ENCODE results near the gene CCDC154.

The CCDC154 gene

GRCh38 chr16:1408171-1408837 lies 36.1 kb downstream of the CCDC154 start:
- no peak overlapping the region for H4K91ac ChIP-seq (ENCODE audit: low read length)

DNA sequence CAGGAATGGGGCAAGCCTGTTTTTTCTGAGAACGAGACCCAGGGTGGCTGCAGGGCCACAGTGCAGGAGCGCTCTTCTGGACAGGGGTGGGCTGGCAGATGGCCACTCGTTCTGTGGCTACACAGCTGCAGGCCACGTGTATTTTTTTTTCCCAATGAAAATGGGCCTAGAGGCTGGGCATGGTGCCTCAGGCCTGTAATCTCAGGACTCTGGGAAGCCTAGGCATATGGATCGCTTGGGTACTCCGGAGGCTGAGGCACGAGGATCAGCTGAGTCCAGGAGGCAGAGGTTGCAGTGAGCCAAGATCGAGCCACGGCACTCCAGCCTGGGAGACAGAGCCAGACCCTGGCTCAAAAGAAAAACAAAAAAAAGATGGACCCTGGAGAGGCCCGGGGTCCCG lies 36.6 kb downstream of the CCDC154 start:
- Histone ChIP-seq H3K4me3 (ENCODE audit: insufficient read depth in 1 of 2, low read depth in 1 of 2, low read length in 2 of 2) (peak overlapping the region in 1 of 2 experiments; percentile 82), H3K27me3 (ENCODE audit: control insufficient read depth in 1 of 2, insufficient read depth in 1 of 2, low read length in 2 of 2) (no peaks in the 10 kb centered on the region), H2AFZ (ENCODE audit: low read depth, low read length) (no peak overlapping the region), H3K27ac (ENCODE audit: low read length, poor library complexity, severe bottlenecking) (no peak overlapping the region), H3K14ac (ENCODE audit: low read length in 2 of 2) (no peak overlapping the region), H3K9me3 (ENCODE audit: control insufficient read depth, low read length) (no peaks in the 10 kb centered on the region), H3K4me2 (ENCODE audit: low read length, poor library complexity, severe bottlenecking) (peak overlapping the region; percentile 57), H3K9ac (ENCODE audit: low read length) (peak overlapping the region; percentile 70), H3K4ac (ENCODE audit: low read depth in 1 of 2, low read length in 2 of 2) (no peak overlapping the region), H3K18ac (ENCODE audit: low read depth in 1 of 2, low read length in 2 of 2) (no peak overlapping the region), H2AK5ac (ENCODE audit: low read length, severe bottlenecking) (no peak overlapping the region), H3K36me3 (ENCODE audit: control insufficient read depth in 1 of 2, insufficient read depth in 2 of 2, low read depth in 1 of 2, low read length in 2 of 2) (peaks cover 21 to 40% of the 10 kb centered on the region in 2 experiments), H3K79me1 (replicated peaks; ENCODE audit: low read length, poor library complexity, severe bottlenecking) (peaks cover 49% of the 10 kb centered on the region), H2BK12ac (ENCODE audit: low read length in 2 of 2) (peak overlapping the region; percentile 5 to 12), H2BK5ac (ENCODE audit: low read depth, low read length, poor library complexity, severe bottlenecking) (no peak overlapping the region), H2BK120ac (ENCODE audit: low read depth, low read length) (no peak overlapping the region), H3K23ac (ENCODE audit: low read length in 2 of 2) (no peak overlapping the region), H4K8ac (ENCODE audit: low read length) (no peak overlapping the region), H4K91ac (ENCODE audit: low read length) (peak overlapping the region; percentile 43), H3K4me1 (ENCODE audit: control insufficient read depth, insufficient read depth, low read depth, low read length) (peaks cover 9% of the 10 kb centered on the region), H2BK15ac (ENCODE audit: low read depth, poor library complexity, severe bottlenecking) (no peak overlapping the region)
- DNase-seq = no peak
- WGBS = 52% methylated on average over 11 of the region's 11 CpGs

More at GRCh38 chr16:1408171-1408837, 36.1 kb downstream of the CCDC154 start:
- H3K36me3 ChIP-seq (ENCODE audit: control insufficient read depth in 1 of 2, insufficient read depth in 2 of 2, low read depth in 1 of 2, low read length in 2 of 2) = peaks cover 19 to 35% of the 10 kb centered on the region in 2 experiments
- peak; percentile 90 for DNase-seq
- peak overlapping the region; percentile 80 for H3K9ac ChIP-seq (ENCODE audit: low read length)
- H2BK12ac ChIP-seq (ENCODE audit: low read length in 2 of 2) = peak overlapping the region in 1 of 2 experiments; percentile 3
- H3K9me3 ChIP-seq (ENCODE audit: control insufficient read depth, low read length) = no peaks in the 10 kb centered on the region
- peak overlapping the region; percentile 97 for H4K8ac ChIP-seq (ENCODE audit: low read length)
- peak overlapping the region; percentile 44 for H2BK15ac ChIP-seq (ENCODE audit: low read depth, poor library complexity, severe bottlenecking)
- H3K27ac ChIP-seq (ENCODE audit: low read length, poor library complexity, severe bottlenecking) = no peak overlapping the region
- H3K18ac ChIP-seq (ENCODE audit: low read depth in 1 of 2, low read length in 2 of 2) = peak overlapping the region; percentile 37 to 75
- peak overlapping the region in 1 of 2 experiments; percentile 61 for H3K14ac ChIP-seq (ENCODE audit: low read length in 2 of 2)
- WGBS = 2% methylated on average over 39 of the region's 42 CpGs
- no peak overlapping the region for H3K4ac ChIP-seq (ENCODE audit: low read depth in 1 of 2, low read length in 2 of 2)
- peak overlapping the region; percentile 72 for H3K4me2 ChIP-seq (ENCODE audit: low read length, poor library complexity, severe bottlenecking)
- peaks cover 9% of the 10 kb centered on the region for H3K4me1 ChIP-seq (ENCODE audit: control insufficient read depth, insufficient read depth, low read depth, low read length)
- peaks cover 48% of the 10 kb centered on the region for H3K79me1 ChIP-seq (replicated peaks; ENCODE audit: low read length, poor library complexity, severe bottlenecking)
- peak overlapping the region; percentile 1 for H2BK120ac ChIP-seq (ENCODE audit: low read depth, low read length)
- no peak overlapping the region for H2BK5ac ChIP-seq (ENCODE audit: low read depth, low read length, poor library complexity, severe bottlenecking)
- peak overlapping the region; percentile 54 for H2AFZ ChIP-seq (ENCODE audit: low read depth, low read length)
- peak overlapping the region; percentile 68 to 82 for H3K4me3 ChIP-seq (ENCODE audit: insufficient read depth in 1 of 2, low read depth in 1 of 2, low read length in 2 of 2)
- H2AK5ac ChIP-seq (ENCODE audit: low read length, severe bottlenecking) = no peak overlapping the region
- H3K23ac ChIP-seq (ENCODE audit: low read length in 2 of 2) = peak overlapping the region in 1 of 2 experiments; percentile 5
- no peaks in the 10 kb centered on the region for H3K27me3 ChIP-seq (ENCODE audit: control insufficient read depth in 1 of 2, insufficient read depth in 1 of 2, low read length in 2 of 2)

DNA sequence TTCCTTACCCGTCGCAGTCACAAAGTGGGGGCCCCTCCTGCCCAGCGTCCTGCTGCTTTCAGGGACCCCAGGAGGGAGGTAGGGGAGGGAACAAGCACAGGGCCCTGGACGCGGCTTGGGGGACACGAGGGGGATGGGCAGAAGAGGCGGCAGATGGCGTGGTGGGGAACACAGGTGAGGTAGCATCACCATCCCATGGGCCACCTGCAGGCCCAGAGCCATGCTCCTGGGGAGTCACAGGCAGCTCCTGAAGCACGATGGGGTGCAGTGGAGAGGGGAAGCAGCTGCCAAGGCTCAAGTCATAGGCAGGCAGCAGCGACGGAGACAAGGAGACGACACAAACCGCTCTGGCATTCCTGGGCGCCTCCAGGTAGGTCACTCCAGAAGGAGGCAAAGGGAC lies 40.6 kb downstream of the CCDC154 start:
- Histone ChIP-seq H2BK12ac (ENCODE audit: low read length in 2 of 2) (no peak overlapping the region), H3K79me1 (replicated peaks; ENCODE audit: low read length, poor library complexity, severe bottlenecking) (peaks cover 41% of the 10 kb centered on the region), H3K9ac (ENCODE audit: low read length) (no peak overlapping the region), H3K9me3 (ENCODE audit: control insufficient read depth, low read length) (no peaks in the 10 kb centered on the region), H2BK15ac (ENCODE audit: low read depth, poor library complexity, severe bottlenecking) (peak overlapping the region; percentile 54), H2BK120ac (ENCODE audit: low read depth, low read length) (no peak overlapping the region), H3K4me1 (ENCODE audit: control insufficient read depth, insufficient read depth, low read depth, low read length) (peaks cover 8% of the 10 kb centered on the region), H3K27me3 (ENCODE audit: control insufficient read depth in 1 of 2, insufficient read depth in 1 of 2, low read length in 2 of 2) (no peaks in the 10 kb centered on the region), H4K8ac (ENCODE audit: low read length) (no peak overlapping the region), H3K4me3 (ENCODE audit: insufficient read depth in 1 of 2, low read depth in 1 of 2, low read length in 2 of 2) (no peak overlapping the region), H3K4ac (ENCODE audit: low read depth in 1 of 2, low read length in 2 of 2) (no peak overlapping the region), H3K27ac (ENCODE audit: low read length, poor library complexity, severe bottlenecking) (no peak overlapping the region), H3K36me3 (ENCODE audit: control insufficient read depth in 1 of 2, insufficient read depth in 2 of 2, low read depth in 1 of 2, low read length in 2 of 2) (peaks cover 42 to 73% of the 10 kb centered on the region in 2 experiments), H2AFZ (ENCODE audit: low read depth, low read length) (no peak overlapping the region), H2BK5ac (ENCODE audit: low read depth, low read length, poor library complexity, severe bottlenecking) (no peak overlapping the region), H2AK5ac (ENCODE audit: low read length, severe bottlenecking) (no peak overlapping the region), H4K91ac (ENCODE audit: low read length) (peak overlapping the region; percentile 28), H3K4me2 (ENCODE audit: low read length, poor library complexity, severe bottlenecking) (no peak overlapping the region), H3K23ac (ENCODE audit: low read length in 2 of 2) (no peak overlapping the region), H3K18ac (ENCODE audit: low read depth in 1 of 2, low read length in 2 of 2) (no peak overlapping the region), H3K14ac (ENCODE audit: low read length in 2 of 2) (no peak overlapping the region)
- WGBS = 94% methylated on average over 14 of the region's 14 CpGs
- DNase-seq = no peak

DNA sequence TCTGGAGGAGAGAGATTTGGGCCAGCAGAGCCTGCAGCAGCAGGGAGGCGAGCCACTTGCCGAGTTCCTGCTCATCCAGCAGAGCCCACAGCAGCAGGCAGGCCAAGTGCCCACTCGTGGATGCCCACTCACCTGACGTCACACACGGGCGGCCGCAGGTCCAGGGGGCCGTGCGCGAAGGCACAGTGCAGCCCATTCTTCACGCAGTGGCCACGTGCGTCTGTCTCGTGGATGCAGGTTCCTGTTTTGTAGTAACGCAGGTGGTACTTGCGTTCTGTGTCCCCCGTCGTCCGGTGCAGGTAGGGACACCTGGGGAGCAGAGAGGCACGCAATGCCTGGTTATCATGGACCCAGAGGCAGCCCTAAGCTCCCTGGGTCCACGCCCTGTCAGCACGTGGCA lies 41.3 kb downstream of the CCDC154 start:
- H3K4me1 ChIP-seq (ENCODE audit: control insufficient read depth, insufficient read depth, low read depth, low read length) = peaks cover 6% of the 10 kb centered on the region
- no peak overlapping the region for H2AFZ ChIP-seq (ENCODE audit: low read depth, low read length)
- H3K14ac ChIP-seq (ENCODE audit: low read length in 2 of 2) = no peak overlapping the region
- H3K9ac ChIP-seq (ENCODE audit: low read length) = no peak overlapping the region
- H2BK5ac ChIP-seq (ENCODE audit: low read depth, low read length, poor library complexity, severe bottlenecking) = no peak overlapping the region
- no peaks in the 10 kb centered on the region for H3K9me3 ChIP-seq (ENCODE audit: control insufficient read depth, low read length)
- no peak overlapping the region for H3K4me2 ChIP-seq (ENCODE audit: low read length, poor library complexity, severe bottlenecking)
- no peak overlapping the region for H3K4ac ChIP-seq (ENCODE audit: low read depth in 1 of 2, low read length in 2 of 2)
- 96% methylated on average over 22 of the region's 22 CpGs for WGBS
- no peak overlapping the region for H2BK15ac ChIP-seq (ENCODE audit: low read depth, poor library complexity, severe bottlenecking)
- peaks cover 36% of the 10 kb centered on the region for H3K79me1 ChIP-seq (replicated peaks; ENCODE audit: low read length, poor library complexity, severe bottlenecking)
- H4K91ac ChIP-seq (ENCODE audit: low read length) = no peak overlapping the region
- no peak overlapping the region for H4K8ac ChIP-seq (ENCODE audit: low read length)
- no peak overlapping the region for H2AK5ac ChIP-seq (ENCODE audit: low read length, severe bottlenecking)
- no peak overlapping the region for H3K27ac ChIP-seq (ENCODE audit: low read length, poor library complexity, severe bottlenecking)
- peaks cover 48 to 79% of the 10 kb centered on the region in 2 experiments for H3K36me3 ChIP-seq (ENCODE audit: control insufficient read depth in 1 of 2, insufficient read depth in 2 of 2, low read depth in 1 of 2, low read length in 2 of 2)
- no peak overlapping the region for H3K4me3 ChIP-seq (ENCODE audit: insufficient read depth in 1 of 2, low read depth in 1 of 2, low read length in 2 of 2)
- no peak overlapping the region for H3K18ac ChIP-seq (ENCODE audit: low read depth in 1 of 2, low read length in 2 of 2)
- H2BK12ac ChIP-seq (ENCODE audit: low read length in 2 of 2) = no peak overlapping the region
- DNase-seq = no peak
- no peak overlapping the region for H3K23ac ChIP-seq (ENCODE audit: low read length in 2 of 2)
- no peaks in the 10 kb centered on the region for H3K27me3 ChIP-seq (ENCODE audit: control insufficient read depth in 1 of 2, insufficient read depth in 1 of 2, low read length in 2 of 2)
- no peak overlapping the region for H2BK120ac ChIP-seq (ENCODE audit: low read depth, low read length)

All from mesenchymal stem cell (in vitro differentiated cells and primary cell).